IMR-90 (cell line): ENCODE results near the gene GALR2. TPM values are rescaled to one million over a fixed set of nuclear protein-coding genes. Genes with fewer than 3 reads are reported as not detected.

Experiments used
- ATAC-seq: fragments of 200-7000 bp; cut with Tn5 transposase; 2 replicates; pipeline ENCODE4 v1.9.1; 2020; ENCODE audit warnings: low read depth, mild to moderate bottlenecking, moderate library complexity
- BruUV-seq: library from RNA; stranded (reverse); fragments of 400-500 nt; replicated peaks from 2 replicates; lab custom pipeline; 2021; lab: Mats Ljungman, UMichigan
- CTCF ChIA-PET: fragments of 300-600 bp; formaldehyde crosslinking; extraction: SDS; loops from one replicate; lab custom pipeline; 2021; ENCODE audit warnings: antibody characterized with exemption; lab: Yijun Ruan, JAX
- POLR2A ChIA-PET: fragments of 300-600 bp; sonication (Branson Sonifier 250); formaldehyde crosslinking; loops from one replicate; lab custom pipeline; 2022; ENCODE audit warnings: antibody characterized with exemption; ENCODE audit not compliant: unreplicated experiment; lab: Charles Lee
- DNase-seq: peaks from one replicate; pipeline ENCODE4 v3.0.0; 2013
- H2AFZ ChIP-seq: replicated peaks from 2 replicates; pipeline ENCODE3; 2013; ENCODE audit warnings: low read length, mild to moderate bottlenecking; ENCODE audit not compliant: poor library complexity
- H2AK5ac ChIP-seq: 2 replicates; pipeline ENCODE4 v1.6.1; 2013; ENCODE audit warnings: low read depth, low read length, inconsistent platforms
- H2AK9ac ChIP-seq: replicated peaks from 2 replicates; pipeline ENCODE3; 2013; ENCODE audit warnings: mild to moderate bottlenecking, low read depth, low read length, moderate library complexity; ENCODE audit not compliant: poor library complexity
- H2BK120ac ChIP-seq: 2 replicates; pipeline ENCODE4 v1.6.1; 2013; ENCODE audit warnings: low read depth, low read length, inconsistent platforms
- H2BK15ac ChIP-seq: 3 replicates; pipeline ENCODE4 v1.6.1; 2013; ENCODE audit warnings: low read depth, low read length, inconsistent platforms
- H2BK20ac ChIP-seq: 2 replicates; pipeline ENCODE4 v1.6.1; 2013; ENCODE audit warnings: low read depth, mild to moderate bottlenecking, inconsistent platforms, low read length, moderate library complexity
- H2BK5ac ChIP-seq: 2 replicates; pipeline ENCODE4 v1.6.1; 2013; ENCODE audit warnings: mild to moderate bottlenecking, low read depth, low read length, inconsistent platforms; ENCODE audit not compliant: poor library complexity, severe bottlenecking
- H3K14ac ChIP-seq: replicated peaks from 2 replicates; pipeline ENCODE4 v1.6.1; 2013; ENCODE audit warnings: low read depth, low read length, inconsistent platforms
- H3K18ac ChIP-seq: 2 replicates; pipeline ENCODE4 v1.6.1; 2013; ENCODE audit warnings: low read depth, low read length, control low read depth
- H3K23ac ChIP-seq: 2 replicates; pipeline ENCODE4 v1.6.1; 2013; ENCODE audit warnings: low read depth, low read length, inconsistent platforms
- H3K27ac ChIP-seq: 2 replicates; pipeline ENCODE4 v1.5.1; 2013; ENCODE audit warnings: mild to moderate bottlenecking, control low read depth, low read length; ENCODE audit not compliant: insufficient read depth
- H3K27me3 ChIP-seq: 2 replicates; pipeline ENCODE4 v1.6.1; 2013; ENCODE audit warnings: low read length; ENCODE audit not compliant: control insufficient read depth, insufficient read depth
- H3K36me3 ChIP-seq: 2 replicates; pipeline ENCODE4 v1.6.1; 2013; ENCODE audit warnings: low read length, mixed read lengths; ENCODE audit not compliant: control insufficient read depth, insufficient read depth
- H3K4ac ChIP-seq: 2 replicates; pipeline ENCODE4 v1.6.1; 2013; ENCODE audit warnings: low read depth, low read length, inconsistent platforms
- H3K4me1 ChIP-seq: 2 replicates; pipeline ENCODE4 v1.6.1; 2013; ENCODE audit warnings: low read length, mixed read lengths; ENCODE audit not compliant: control insufficient read depth, insufficient read depth
- H3K4me2 ChIP-seq: 2 replicates; pipeline ENCODE4 v1.6.1; 2013; ENCODE audit warnings: low read depth, mild to moderate bottlenecking, control low read depth, low read length, moderate library complexity
- H3K4me3 ChIP-seq: 2 replicates; pipeline ENCODE4 v1.5.1; 2013; ENCODE audit warnings: low read depth, mild to moderate bottlenecking, control low read depth, low read length, moderate library complexity; ENCODE audit not compliant: insufficient read depth
- H3K56ac ChIP-seq: 2 replicates; pipeline ENCODE4 v1.6.1; 2013; ENCODE audit warnings: low read length, inconsistent platforms; ENCODE audit not compliant: insufficient read depth; ENCODE audit errors: extremely low read depth
- H3K79me1 ChIP-seq, 2 experiments: 2 replicates each; pipeline ENCODE4 v1.6.1; 2013; ENCODE audit warnings: low read length in 2 of 2, inconsistent platforms in 1 of 2, low read depth in 1 of 2
- H3K9ac ChIP-seq: 2 replicates; pipeline ENCODE4 v1.6.1; 2013; ENCODE audit warnings: low read depth, low read length, control low read depth
- H3K9me1 ChIP-seq: 2 replicates; pipeline ENCODE4 v1.6.1; 2013; ENCODE audit warnings: low read length, inconsistent platforms; ENCODE audit not compliant: insufficient read depth
- H3K9me3 ChIP-seq: 2 replicates; pipeline ENCODE4 v1.6.1; 2013; ENCODE audit warnings: low read length; ENCODE audit not compliant: control insufficient read depth, insufficient read depth
- H4K20me1 ChIP-seq: 2 replicates; pipeline ENCODE4 v1.6.1; 2013; ENCODE audit warnings: low read length, inconsistent platforms; ENCODE audit not compliant: insufficient read depth
- H4K5ac ChIP-seq: 2 replicates; pipeline ENCODE4 v1.6.1; 2013; ENCODE audit warnings: mild to moderate bottlenecking, low read depth, low read length, control low read depth
- H4K8ac ChIP-seq, 2 experiments: 2 replicates each; pipeline ENCODE4 v1.6.1; 2013; ENCODE audit warnings: low read depth in 2 of 2, low read length in 2 of 2, control low read depth in 1 of 2, inconsistent platforms in 1 of 2
- H4K91ac ChIP-seq: 2 replicates; pipeline ENCODE4 v1.6.1; 2013; ENCODE audit warnings: low read depth, low read length, inconsistent platforms; ENCODE audit not compliant: insufficient read depth
- CEBPB ChIP-seq: IDR thresholded peaks from 2 replicates; pipeline ENCODE4 v1.6.1; 2012; ENCODE audit warnings: low read depth, low read length, improper control_type of control experiment
- FOS ChIP-seq: fragments of 150-350 bp; IDR thresholded peaks from 2 replicates; pipeline ENCODE4 v1.6.1; 2016; ENCODE audit warnings: low read depth, low read length
- MAFK ChIP-seq: IDR thresholded peaks from 2 replicates; pipeline ENCODE4 v1.6.1; 2012; ENCODE audit warnings: low read depth, low read length, improper control_type of control experiment
- MXI1 ChIP-seq: IDR thresholded peaks from 2 replicates; pipeline ENCODE4 v1.6.1; 2012; ENCODE audit warnings: low read depth, mild to moderate bottlenecking, low read length, moderate library complexity, borderline replicate concordance
- NFE2L2 ChIP-seq: fragments of 150-350 bp; IDR thresholded peaks from 2 replicates; pipeline ENCODE4 v1.6.1; 2016; ENCODE audit warnings: low read depth, mild to moderate bottlenecking, low read length
- POLR2A ChIP-seq: IDR thresholded peaks from 2 replicates; pipeline ENCODE4 v1.6.1; 2012; ENCODE audit warnings: mild to moderate bottlenecking, low read depth, low read length
- RAD21 ChIP-seq: IDR thresholded peaks from 2 replicates; pipeline ENCODE4 v1.6.1; 2012; ENCODE audit warnings: low read length, improper control_type of control experiment
- RFX5 ChIP-seq: IDR thresholded peaks from 2 replicates; pipeline ENCODE4 v1.8.0; 2012; ENCODE audit warnings: low read depth, mild to moderate bottlenecking, low read length, moderate library complexity
- WGBS, 2 experiments: methylation state at CpG; one replicate each; pipeline versions ENCODE4 v1.1.5 to v1.1.7; 2013; ENCODE audit warnings: missing lambda C conversion rate in 2 of 2; ENCODE audit not compliant: insufficient read length in 1 of 2; ENCODE audit errors: extremely low coverage in 2 of 2; 5-methylcytosine and 5-hydroxymethylcytosine counted together
- dilution Hi-C: fragments of 300-500 bp; cut with HindIII; formaldehyde crosslinking; loops from one replicate; pipeline ENCODE4 v1.14.3; 2018; ENCODE audit warnings: low sequenced_read_pairs; ENCODE audit not compliant: unreplicated experiment
- in situ Hi-C: fragments of 300-500 bp; cut with MboI; formaldehyde crosslinking; loops from 3 replicates; pipeline ENCODE4 v1.14.3; 2019; ENCODE audit warnings: low sequenced_read_pairs, inconsistent platforms, mixed read lengths
- intact Hi-C: fragments of 100-400 bp; cut with micrococcal nuclease; formaldehyde crosslinking; loops from 2 replicates; pipeline ENCODE4 v1.10.0; 2022
- polyA plus RNA-seq, 3 experiments: library from polyadenylated mRNA; depleted of rRNA; stranded (reverse); fragments of >200 nt; gene quantifications; 2 replicates each; pipeline ENCODE4 v1.2.3, GENCODE V29; 2012; ENCODE audit warnings: low replicate concordance in 1 of 3
- total RNA-seq: library from RNA; depleted of rRNA; stranded (reverse); fragments of >200 nt; gene quantifications from 2 replicates; pipeline ENCODE4 v1.2.3, GENCODE V29; 2012
- TF ChIP-seq, protein P1 (sequence below): fragments of 150-350 bp; IDR thresholded peaks from 2 replicates; pipeline ENCODE4 v1.6.1; 2016; ENCODE audit warnings: low read depth, mild to moderate bottlenecking, low read length, moderate library complexity, borderline replicate concordance

The GALR2 gene
- total and polyA plus RNA-seq, 2 of the 4 experiments (the other 2 are of a cell fraction): 0.07 TPM; not detected in 1

DNA sequence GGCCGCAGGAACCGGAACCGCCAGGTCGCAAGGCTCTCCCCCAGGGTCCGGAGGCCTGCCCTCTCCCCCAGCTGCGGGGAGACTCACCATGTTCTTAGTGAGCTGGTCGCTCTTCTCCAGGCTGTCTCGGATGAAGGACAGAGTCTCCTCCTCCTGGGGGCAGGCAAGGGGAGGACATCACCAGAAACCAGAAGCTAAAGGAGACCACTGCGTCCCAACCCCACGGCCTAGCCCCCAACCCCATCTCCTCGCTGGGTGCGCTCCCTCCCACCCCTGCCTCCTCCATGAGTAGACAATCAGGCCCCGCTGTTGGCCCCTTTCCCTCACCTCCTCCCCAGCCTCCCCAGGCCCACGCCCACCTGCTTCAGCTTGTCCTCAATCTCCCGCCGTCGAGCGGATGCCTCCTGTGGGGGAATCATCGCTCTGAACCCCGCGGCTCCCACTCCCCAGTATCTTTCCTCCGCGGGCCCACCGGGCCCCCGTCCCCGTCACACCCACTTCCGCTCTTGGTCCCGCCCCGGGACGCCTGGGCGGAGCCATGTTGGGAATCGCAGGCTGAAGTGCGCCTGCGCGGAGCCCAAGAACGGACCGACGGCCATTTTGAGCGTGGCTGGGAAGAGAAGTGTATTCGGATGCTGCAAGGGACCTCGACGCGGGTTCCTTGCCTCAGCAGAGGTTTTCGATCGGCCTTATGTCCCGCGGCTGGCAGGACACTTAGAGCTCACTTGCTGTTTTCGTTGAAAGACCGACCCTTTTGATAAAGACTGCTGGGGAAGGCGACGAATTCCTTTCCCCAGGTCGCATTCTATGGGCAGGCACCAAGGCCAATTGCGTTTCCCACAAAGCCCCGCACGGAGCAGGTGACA, 28.9 kb downstream of the GALR2 start, which contains the start of gene EXOC7:
EXOC7 (minus strand) TSS at position 514 of the 866 bp plus-strand sequence; CDS start at position 419, 95 bp downstream.
- H4K8ac ChIP-seq: peak within 1 kb of the TSS; percentile 98 to 100
- H3K27me3 ChIP-seq: no peaks in the 10 kb centered on the region
- TF ChIP-seq MAFK (no peak), CEBPB (no peak), RFX5 (no peak), RAD21 (no peak), MXI1 (0 out of 2 replicates have a peak, but pooled peaks have one; percentile 17), FOS (no peak), NFE2L2 (no peak), POLR2A (peak; percentile 79)
- TF ChIP-seq, protein P1, sequence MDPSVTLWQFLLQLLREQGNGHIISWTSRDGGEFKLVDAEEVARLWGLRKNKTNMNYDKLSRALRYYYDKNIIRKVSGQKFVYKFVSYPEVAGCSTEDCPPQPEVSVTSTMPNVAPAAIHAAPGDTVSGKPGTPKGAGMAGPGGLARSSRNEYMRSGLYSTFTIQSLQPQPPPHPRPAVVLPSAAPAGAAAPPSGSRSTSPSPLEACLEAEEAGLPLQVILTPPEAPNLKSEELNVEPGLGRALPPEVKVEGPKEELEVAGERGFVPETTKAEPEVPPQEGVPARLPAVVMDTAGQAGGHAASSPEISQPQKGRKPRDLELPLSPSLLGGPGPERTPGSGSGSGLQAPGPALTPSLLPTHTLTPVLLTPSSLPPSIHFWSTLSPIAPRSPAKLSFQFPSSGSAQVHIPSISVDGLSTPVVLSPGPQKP: no peak
- WGBS, 2 experiments: 7% methylated on average over 31 of the region's 55 CpGs; no CpG with 5 or more reads in 1 of the 2 experiments
- H4K91ac ChIP-seq: peak within 1 kb of the TSS; percentile 97
- peak within 1 kb of the TSS; percentile 72 for H2BK120ac ChIP-seq
- peak within 1 kb of the TSS; percentile 96 for H2AK9ac ChIP-seq
- H3K9me1 ChIP-seq: peaks cover 10% of the 10 kb centered on the region
- dilution Hi-C loops (no loop called here), intact Hi-C loops (no loop called here), in situ Hi-C loops (no loop called here)
- POLR2A ChIA-PET: interaction anchor here (0.6 kb wide), 2 partner anchors 8 to 324 kb away, joined by 3 to 4 read pairs; no protein-coding TSS in a partner anchor
- peaks cover 11% of the 10 kb centered on the region for H3K36me3 ChIP-seq
- H4K20me1 ChIP-seq: peaks cover 5% of the 10 kb centered on the region; the same call in 1 of the 2 replicates
- peak within 1 kb of the TSS; percentile 92 for H2BK5ac ChIP-seq
- peak within 1 kb of the TSS; percentile 99 for H4K5ac ChIP-seq
- CTCF ChIA-PET: interaction anchor here (0.6 to 1.0 kb wide), 2 partner anchors 18 to 176 kb away, joined by 3 read pairs; no protein-coding TSS in a partner anchor
- BruUV-seq: no TSS peak
- H3K4me2 ChIP-seq: peak within 1 kb of the TSS; percentile 95
- H3K4me3 ChIP-seq: peak within 1 kb of the TSS; percentile 78
- peaks cover 16 to 34% of the 10 kb centered on the region in 2 experiments for H3K79me1 ChIP-seq
- H3K27ac ChIP-seq: peak within 1 kb of the TSS; percentile 90
- 0 out of 2 replicates have a peak within 1 kb of the TSS, but pooled peaks have one; percentile 17 for H2BK20ac ChIP-seq
- peak within 1 kb of the TSS; percentile 100 for H3K14ac ChIP-seq
- peak within 1 kb of the TSS; percentile 43; the same call in 1 of the 3 replicates for H2BK15ac ChIP-seq
- H2AK5ac ChIP-seq: peak within 1 kb of the TSS; percentile 91
- peak within 1 kb of the TSS; percentile 98 for H2AFZ ChIP-seq
- peak within 1 kb of the TSS; percentile 85 for H3K9ac ChIP-seq
- H3K23ac ChIP-seq: peak within 1 kb of the TSS; percentile 100
- peak within 1 kb of the TSS; percentile 98 for H3K4ac ChIP-seq
- peak within 1 kb of the TSS; percentile 84 for H3K56ac ChIP-seq
- ATAC-seq: peak; percentile 93
- no peaks in the 10 kb centered on the region for H3K9me3 ChIP-seq
- peaks cover 8% of the 10 kb centered on the region; the same call in 1 of the 2 replicates for H3K4me1 ChIP-seq
- H3K18ac ChIP-seq: peak within 1 kb of the TSS; percentile 89
- peak; percentile 88 for DNase-seq
